GM19438 (cell line): Measurements from ENCODE around the gene PSMB9.
"Not testable (repeated sequence)": the region's sequence is repeated elsewhere in the genome, so short reads cannot be mapped to it uniquely, and the experiment has no call there.

Experiments used
- ATAC-seq: cut with Tn5 transposase; IDR thresholded peaks from one replicate; pipeline ENCODE4 v1.9.1; 2021; ENCODE audit warnings: low read depth; ENCODE audit not compliant: unreplicated experiment

The PSMB9 gene

DNA sequence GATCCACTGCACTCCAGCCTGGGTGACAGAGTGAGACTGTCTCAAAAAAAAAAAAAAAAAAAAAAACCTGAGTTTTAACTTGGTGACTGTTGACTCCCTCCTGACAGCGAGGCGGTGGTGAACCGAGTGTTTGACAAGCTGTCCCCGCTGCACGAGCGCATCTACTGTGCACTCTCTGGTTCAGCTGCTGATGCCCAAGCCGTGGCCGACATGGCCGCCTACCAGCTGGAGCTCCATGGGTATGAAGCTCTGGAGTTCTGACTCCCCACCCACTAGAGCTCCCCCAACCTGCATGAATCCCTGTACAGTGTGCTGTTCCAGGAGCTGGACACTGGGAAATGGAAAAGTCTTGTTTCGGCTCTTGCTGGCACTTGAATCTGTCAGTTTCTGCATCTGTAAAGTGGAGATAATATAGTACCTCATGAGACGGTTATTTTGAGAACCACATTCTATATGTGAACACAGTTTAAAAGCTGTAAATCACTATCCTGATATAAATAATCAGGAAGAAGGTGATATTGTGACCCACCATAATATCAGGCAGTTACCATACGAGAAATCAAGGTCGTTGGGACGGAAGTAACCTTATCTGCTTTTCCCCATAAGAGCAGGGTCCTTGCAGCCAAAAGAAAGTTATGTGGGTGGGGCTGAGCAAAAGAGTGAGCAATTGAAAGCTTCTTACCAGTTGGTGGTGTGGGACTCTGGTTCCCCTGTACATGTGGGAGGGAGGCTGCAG is 3.3 kb downstream of the PSMB9 start:
- ATAC-seq: no peak

DNA sequence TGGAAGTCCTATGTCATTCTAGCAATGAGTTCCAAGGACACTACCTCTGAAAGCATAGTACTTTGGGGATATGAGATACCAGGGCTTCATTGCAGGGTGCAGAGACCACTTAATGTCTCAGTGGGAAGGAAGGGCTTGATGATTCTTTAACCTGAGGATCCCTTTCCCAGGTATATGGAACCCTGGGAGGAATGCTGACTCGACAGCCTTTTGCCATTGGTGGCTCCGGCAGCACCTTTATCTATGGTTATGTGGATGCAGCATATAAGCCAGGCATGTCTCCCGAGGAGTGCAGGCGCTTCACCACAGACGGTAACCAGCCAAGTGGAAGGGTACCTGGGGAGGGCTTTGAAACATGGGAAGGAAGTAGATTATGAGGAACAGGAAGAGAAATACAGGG is 4.2 kb downstream of the PSMB9 start:
- no peak for ATAC-seq

DNA sequence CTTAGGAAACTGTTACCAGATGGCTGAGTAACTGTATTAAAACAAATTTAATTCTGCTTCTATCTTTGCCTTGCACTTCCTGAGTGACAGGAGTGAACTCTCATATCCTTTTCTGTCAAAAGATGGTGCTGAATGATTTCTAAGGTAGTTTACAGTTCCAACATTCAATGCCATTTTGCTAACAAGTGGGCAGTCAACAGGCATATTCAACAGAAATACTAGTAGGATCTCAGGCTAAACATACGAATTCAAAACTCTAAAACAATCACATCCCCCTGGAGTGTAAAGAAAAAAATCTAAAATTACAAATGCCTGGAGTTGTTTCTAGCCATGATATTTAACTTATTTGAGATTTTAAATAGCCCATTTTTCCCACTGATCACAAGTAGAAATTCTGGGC is 6.7 kb downstream of the PSMB9 start:
- no peak for ATAC-seq

DNA sequence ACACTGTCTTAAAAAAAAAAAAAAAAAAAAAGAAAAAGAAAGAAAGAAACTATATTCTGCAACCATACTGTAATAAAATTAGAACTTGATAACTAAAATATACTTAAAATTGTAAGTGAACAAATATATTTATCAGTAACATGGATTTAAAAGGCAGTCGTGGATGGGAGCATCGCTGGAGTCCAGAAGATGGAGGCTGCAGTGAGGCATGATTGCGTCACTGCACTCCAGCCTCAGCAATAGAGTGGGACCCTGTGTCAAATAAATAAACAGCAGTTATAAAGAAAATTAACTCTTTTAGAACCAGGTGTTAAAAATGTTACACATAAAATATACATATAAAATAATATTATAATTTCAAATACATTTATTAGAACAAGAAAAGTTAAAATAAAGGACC is 8.7 kb downstream of the PSMB9 start:
- ATAC-seq: no peak

DNA sequence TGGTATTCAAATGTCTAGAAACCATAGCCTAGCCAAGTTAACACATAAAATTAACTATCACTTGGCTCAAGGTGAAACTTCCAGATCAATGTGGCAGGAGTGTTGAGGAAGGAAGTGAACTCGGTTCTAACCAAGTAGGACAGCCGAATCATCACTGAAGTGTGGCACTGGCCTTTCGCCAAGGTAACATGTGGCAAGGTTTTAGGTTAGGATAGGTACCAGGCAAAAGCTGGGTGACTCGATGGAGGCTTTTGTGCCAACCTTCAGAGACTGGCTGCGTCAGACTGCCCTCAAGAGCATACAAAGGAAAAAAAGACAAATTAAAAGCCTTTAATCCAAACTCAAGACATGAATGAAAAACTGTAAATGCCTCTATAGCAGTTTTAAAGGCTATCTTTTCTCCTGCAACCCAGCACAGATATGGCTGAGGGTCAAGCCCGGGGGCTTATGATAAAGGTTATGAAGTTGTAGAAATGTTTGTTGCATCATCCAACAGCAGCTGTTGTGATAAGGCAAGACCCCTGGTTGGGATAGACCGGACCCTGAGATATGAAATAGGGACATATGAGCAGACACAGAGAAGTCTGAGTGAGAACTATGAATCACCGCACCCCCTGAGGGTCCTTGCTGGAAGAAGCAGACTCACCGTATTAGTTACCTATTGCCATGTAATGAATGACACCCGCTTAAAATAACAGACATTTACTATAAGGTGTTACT is 11.9 kb downstream of the PSMB9 start:
- no peak for ATAC-seq

DNA sequence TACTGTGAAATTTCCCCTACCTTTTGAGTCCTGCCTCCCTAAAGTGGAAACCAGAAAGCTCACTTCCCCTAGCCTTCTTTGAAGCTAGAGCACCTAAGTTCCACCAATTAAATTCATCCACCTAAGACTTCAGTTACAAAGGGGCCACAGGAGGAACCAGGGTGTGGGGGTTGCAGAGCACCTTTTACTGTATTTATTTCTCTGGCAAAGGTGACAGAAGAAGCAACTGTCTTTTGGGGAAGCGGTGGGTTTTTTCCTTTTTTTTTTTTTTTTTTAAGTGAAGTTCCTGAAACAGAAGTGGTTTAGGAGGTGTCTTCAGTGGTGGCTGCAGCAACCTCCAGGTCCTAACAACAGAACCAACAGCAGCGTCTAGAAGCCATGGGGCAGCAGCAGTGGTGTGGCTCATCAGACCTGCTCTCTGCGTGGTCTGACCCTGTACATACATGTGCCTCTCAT is 13.1 kb downstream of the PSMB9 start:
- ATAC-seq: no peak

DNA sequence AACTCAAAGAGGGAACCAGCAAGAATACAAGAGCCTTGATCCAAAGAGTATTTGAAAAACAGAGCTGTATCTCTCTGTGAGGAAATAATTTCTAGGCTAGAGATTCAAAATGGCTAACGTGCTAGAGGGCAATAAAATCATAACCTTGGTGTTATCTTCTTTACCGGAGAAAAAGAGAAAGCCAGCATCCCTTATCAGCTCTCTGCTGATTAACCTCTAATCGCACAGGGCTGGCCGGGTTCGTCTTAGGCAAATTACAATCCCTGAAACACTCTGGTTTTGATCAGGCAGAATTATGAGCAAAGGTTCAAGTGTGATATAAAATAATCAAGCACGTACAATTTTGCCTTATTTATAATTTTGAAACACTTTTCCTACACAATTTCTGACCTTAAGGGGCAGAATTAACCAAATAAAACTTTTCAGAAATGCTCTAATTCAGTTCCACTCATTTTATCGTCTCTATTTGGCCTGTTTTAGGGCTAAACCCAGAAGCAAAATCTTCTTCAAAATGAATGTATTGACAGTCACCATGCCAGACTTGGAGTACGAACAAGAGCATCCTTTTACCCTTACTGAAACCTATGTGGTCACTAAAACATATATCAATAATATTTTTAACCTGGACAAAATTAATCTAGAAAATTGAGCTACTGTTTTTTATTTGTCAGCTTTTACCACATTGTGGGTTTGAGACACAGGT is 13.7 kb downstream of the PSMB9 start:
- no peak for ATAC-seq

DNA sequence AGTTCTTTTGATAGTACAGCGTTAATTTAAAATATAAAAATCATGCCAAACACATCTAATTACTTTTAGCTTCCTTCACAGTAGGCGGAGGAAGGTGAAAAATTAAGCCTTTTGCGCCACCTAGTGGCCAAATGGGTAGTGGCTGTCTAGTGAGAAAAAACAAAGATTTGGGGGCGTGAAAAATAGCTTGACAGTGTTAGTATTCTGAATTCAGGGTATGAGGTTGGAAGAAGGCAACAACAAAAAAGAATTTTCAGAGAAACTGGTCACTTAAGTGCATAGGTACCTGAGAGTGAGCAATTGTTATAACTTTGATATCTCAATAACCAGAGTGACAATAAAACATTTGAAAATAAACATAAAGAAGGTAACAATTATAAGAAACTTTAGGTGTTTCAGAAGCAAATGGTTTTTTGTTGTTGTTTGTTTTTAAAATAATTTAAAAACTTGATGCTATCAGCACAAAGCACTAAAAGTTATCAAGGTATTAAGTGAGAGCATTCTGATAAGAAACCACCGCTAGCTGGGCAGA is 14.3 kb downstream of the PSMB9 start:
- no peak for ATAC-seq

DNA sequence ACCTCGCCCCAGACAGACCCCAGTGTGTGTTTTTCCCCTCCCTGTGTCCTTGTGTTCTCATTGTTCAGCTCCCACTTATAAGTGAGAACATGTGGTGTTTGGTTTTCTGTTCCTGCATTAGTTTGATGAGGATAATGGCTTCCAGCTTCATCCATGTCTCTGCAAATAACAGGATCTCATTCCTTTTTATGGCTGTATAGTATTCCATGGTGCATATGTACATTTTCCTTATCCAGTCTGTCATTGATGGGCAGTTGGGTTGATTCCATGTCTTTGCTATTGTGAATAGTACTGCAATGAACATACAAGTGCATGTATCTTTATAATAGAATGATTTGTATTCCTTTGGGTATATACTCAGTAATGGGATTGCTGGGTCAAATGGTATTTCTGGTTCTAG is 20.0 kb downstream of the PSMB9 start:
- ATAC-seq: not testable (repeated sequence)

DNA sequence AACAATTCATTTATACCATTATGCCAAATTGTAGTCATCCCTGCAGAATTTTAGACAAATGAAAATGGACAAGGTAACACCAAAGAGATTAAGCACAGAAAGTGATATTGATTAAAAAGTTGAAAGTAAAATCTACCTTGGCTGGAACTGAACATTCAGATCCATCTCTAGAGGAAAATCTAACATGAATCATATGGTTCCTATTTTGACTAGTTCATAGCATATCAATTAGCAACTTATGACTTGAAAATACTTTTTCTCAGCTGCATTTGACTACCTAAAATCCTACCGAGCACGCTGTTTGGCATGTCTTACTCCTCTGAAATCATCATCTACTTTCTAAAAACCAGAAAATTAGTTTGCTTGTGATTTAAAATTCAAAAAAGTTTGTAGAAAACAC is 22.6 kb downstream of the PSMB9 start:
- ATAC-seq: no peak

DNA sequence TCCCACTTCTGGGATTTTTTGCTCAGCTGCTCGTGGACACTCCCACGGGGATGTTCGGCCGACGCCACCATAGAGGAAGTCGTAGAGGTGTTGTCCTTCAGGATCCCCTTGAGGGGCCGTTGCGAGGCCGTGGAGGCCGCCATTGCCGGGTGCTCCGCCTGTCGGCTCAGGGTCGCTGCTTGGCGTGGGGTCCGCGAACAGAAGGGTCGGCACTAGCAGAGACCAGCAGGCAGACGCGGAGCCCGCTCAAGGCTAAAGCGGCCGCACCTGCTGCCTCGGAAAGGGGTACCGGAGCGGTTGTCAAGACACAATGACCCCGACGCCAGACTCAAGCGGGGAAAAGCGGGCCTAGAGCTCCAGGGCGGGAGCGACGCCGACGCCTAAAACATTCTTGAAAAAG is 25.7 kb downstream of the PSMB9 start:
- no peak for ATAC-seq

DNA sequence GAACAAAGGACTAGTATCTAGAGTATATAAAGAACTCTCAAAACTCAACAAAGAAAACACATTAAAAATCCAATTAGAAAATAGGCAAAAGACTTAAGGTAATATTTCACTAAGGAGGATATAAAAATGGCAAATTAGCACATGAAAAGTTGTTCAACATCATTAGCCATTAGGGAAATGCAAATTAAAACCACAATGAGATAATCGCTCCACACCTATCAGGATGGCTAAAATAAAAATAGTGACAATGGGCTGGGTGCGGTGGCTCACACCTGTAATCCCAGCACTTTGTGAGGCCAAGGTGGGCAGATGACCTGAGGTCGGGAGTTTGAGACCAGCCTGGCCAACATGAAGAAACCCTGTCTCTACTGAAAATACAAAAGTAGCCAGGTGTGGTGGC is 27.0 kb downstream of the PSMB9 start:
- ATAC-seq: not testable (repeated sequence)

DNA sequence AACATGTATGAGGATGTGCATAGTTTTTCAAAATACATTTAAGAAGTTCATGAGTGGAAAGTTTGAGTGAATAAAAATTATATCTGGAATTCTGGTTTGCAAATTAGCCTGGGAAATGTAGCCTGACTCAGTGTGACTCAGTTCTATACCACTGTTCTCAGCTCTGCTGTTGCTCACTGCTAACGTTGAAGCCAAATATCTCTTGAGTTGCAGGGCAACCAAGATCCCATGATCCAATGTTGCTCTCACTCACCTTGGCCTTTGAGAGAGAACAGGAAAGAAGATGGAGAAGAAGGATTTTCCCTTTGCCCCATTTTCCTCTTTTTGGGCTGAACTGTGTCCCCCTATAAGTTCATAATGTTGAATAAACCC is 28.9 kb downstream of the PSMB9 start:
- no peak for ATAC-seq

DNA sequence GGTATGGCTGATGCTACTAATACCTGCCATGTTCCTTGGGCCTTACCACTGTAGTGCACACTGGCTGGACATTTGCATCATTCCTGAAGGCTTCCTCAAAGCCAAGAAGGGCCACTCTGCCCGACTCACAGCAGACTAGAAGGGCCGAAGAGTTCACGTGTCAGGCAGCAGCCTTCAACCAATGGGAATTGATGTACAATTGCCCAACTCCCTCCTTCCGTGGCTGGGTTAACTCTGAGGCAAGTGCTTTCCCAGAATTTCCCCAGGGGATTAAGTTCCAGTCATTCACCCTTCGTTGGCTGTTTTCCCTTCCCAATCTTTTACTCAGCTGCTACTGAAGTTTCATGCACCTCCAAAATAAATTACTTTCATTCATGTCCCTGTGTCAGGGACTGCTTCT is 29.8 kb downstream of the PSMB9 start:
- ATAC-seq: no peak

DNA sequence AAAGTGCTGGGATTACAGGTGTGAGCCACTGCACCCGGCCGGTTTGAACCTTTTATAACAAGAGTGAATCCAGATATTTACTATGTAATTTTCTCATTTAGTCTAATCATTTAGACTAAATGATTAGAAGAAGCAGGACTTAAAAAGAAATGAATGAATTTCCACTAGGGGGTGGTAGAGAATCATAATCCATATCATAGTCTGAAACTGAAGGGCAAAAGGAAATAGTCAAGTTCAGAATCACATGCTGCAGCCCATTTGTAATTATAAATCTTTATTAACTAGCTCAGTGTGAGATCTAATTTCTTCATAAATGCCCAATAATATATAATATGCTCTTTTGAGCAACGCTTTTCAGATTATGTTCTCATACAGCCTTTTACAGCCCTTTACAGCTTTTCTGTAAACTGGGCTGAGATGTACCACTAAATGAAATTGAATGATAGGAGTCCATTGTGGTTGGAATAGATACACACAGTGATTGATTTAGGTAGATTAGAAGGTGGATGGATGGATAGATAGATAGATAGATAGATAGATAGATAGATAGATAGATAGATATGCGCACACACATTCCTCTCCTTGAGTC is 31.8 kb downstream of the PSMB9 start:
- ATAC-seq: no peak

DNA sequence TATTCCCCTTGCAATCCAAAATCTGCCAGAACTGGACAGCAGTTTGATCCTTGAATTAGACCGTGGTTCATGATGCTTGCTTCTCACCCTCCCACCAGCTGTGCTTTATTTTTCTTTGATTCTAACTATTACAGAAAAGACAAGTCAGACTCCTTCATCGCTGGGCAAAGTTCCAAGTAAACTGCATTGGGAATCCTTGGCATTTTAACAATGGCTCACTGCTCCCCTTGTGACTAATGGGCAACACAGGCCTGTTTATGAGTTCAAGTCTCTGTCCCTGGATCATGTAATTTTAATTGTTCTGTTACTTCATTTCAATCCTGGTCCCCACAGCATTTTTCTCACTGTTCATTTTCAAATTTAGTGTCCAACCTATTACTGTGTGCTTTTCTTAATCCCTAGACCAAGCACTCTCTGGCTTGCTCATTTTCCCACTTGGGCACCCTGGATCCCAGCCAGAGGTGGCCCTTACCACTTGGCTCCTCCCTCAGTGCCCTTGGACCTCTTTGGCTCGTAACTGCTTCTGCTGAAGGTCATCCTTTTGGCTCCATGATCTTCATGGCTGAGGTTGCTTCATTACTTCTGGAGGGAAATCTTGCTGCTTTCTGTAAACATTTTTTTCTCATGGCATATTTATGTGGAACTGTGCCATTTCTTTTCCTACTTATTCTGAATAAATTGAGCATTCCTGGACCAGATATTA is 32.8 kb downstream of the PSMB9 start:
- no peak for ATAC-seq

DNA sequence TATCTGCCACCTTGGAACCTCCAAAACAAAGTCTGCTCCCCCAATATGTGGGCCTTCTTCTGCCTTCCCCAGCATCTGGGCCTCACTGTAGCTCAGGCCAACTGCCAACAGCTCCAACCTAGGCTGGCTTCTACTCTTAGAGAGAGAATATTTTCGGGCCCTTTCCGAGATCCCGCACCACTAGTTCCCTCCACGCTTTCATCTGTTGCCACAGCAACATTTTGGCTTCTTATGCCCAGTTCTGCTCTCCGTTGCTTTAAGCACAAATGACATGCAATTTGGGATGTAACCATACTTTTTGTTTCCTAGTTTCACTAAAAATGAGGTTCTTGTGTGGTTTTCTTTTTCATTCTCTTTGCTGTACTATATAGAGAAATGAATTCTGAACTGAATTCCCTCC is 33.6 kb downstream of the PSMB9 start:
- ATAC-seq: no peak

DNA sequence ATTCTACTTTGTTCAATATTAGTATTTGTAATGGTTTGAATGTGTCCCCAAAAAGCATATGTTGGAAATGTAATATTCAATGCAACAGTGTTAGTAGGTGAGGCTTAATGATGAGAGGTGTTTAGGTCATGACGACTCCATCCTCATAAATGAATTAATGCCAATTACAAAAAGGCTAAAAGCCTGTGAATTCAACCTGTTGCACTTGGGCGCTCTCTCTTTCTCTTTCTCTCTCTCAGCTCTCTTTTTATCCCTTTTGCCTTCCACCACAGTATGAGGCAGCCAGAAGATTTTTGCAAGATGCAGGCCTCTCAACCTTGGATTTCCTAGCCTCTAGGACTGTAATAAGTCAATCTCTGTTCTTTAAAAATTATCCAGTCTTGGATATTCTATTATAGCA is 34.6 kb downstream of the PSMB9 start:
- no peak for ATAC-seq

DNA sequence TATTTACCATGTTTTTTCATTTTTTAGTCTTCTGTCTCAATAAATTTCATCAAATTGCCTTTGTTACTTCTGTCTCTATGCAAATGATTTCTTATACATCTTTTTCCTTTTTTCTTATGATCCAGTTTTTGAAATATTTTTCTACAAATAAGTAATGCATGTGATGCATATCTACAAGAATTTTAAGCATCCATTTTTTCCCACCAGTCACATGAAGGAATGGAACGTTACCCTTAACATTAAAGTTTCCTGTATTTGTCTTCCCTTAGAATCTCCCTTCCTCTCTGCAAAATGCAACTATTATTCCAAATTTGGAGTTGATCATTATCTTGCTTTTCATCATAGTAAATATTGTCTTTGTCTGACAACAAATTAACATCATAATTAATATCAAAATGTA is 35.5 kb downstream of the PSMB9 start:
- ATAC-seq: no peak

DNA sequence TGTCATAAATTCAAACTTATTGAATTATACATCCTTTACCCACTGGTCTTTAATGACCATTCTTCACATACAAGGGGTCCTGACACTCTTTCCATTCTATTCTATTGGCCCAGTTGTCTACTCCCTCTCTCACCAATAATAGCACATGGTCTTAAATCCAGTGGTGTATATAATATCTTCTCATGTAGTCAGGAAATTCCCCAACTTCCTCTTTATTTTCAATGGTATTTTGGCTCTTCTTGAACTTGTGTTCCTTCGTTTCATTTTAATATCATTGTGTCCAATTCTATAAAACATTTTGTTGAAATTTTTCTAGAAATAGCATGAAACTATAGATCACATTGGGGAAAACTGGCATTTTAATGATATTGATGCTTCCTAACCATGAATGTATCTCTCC is 36.8 kb downstream of the PSMB9 start:
- no peak for ATAC-seq
